Left ventricle myocardium inferior (tissue), 1 donor: Measurements from ENCODE around the gene ZDHHC21. TPM values are rescaled to one million over a fixed set of nuclear protein-coding genes. Genes with fewer than 3 reads are reported as not detected.

Source experiments
- DNase-seq: peaks from one replicate; pipeline ENCODE4 v3.0.0-alpha.2; 2020
- H3K27ac ChIP-seq: fragments of 200-600 bp; replicated peaks from 2 replicates; pipeline ENCODE4 v1.8.0; 2021
- H3K27me3 ChIP-seq: fragments of 200-600 bp; 2 replicates; pipeline ENCODE4 v1.8.0; 2021; ENCODE audit warnings: low read depth
- H3K36me3 ChIP-seq: fragments of 200-600 bp; 2 replicates; pipeline ENCODE4 v1.8.0; 2021
- H3K4me1 ChIP-seq: fragments of 200-600 bp; 2 replicates; pipeline ENCODE4 v1.8.0; 2021
- H3K4me3 ChIP-seq: fragments of 200-600 bp; 2 replicates; pipeline ENCODE4 v1.8.0; 2021; ENCODE audit warnings: mild to moderate bottlenecking, moderate library complexity
- H3K9me3 ChIP-seq: fragments of 200-600 bp; replicated peaks from 2 replicates; pipeline ENCODE4 v1.8.0; 2021
- intact Hi-C: fragments of 100-400 bp; cut with micrococcal nuclease; formaldehyde crosslinking; loops from one replicate; pipeline ENCODE4 v1.11.0; 2022
- total RNA-seq: library from RNA; stranded (reverse); fragmentation: NEBNext Ultra II Directional; extraction: Animal tissue kit (Norgen Biotek cat#: 25700); gene quantifications from one replicate; pipeline ENCODE4 v1.2.1, GENCODE V29; 2021
- TF ChIP-seq, protein P1 (sequence below): fragments of 200-600 bp; IDR thresholded peaks from 2 replicates; pipeline ENCODE4 v1.8.0; 2021; ENCODE audit warnings: antibody characterized with exemption, mild to moderate bottlenecking, borderline replicate concordance
- donor health status: DM: no; HTN: yes; CAD: no; lungs with severe emphysema.

ZDHHC21 gene
- total RNA-seq, 1 donor from 2014 or later, result 7.9 TPM

GRCh38 chr9:14723301-14723700 lies 30.1 kb upstream of the ZDHHC21 start:
- Histone ChIP-seq H3K27ac (no peak overlapping the region), H3K27me3 (peaks cover 12% of the 10 kb centered on the region), H3K4me3 (no peak overlapping the region), H3K4me1 (no peaks in the 10 kb centered on the region), H3K9me3 (no peaks in the 10 kb centered on the region), H3K36me3 (no peaks in the 10 kb centered on the region)
- DNase-seq, result no peak
- intact Hi-C loops, result no loop called here
- TF ChIP-seq, protein P1, sequence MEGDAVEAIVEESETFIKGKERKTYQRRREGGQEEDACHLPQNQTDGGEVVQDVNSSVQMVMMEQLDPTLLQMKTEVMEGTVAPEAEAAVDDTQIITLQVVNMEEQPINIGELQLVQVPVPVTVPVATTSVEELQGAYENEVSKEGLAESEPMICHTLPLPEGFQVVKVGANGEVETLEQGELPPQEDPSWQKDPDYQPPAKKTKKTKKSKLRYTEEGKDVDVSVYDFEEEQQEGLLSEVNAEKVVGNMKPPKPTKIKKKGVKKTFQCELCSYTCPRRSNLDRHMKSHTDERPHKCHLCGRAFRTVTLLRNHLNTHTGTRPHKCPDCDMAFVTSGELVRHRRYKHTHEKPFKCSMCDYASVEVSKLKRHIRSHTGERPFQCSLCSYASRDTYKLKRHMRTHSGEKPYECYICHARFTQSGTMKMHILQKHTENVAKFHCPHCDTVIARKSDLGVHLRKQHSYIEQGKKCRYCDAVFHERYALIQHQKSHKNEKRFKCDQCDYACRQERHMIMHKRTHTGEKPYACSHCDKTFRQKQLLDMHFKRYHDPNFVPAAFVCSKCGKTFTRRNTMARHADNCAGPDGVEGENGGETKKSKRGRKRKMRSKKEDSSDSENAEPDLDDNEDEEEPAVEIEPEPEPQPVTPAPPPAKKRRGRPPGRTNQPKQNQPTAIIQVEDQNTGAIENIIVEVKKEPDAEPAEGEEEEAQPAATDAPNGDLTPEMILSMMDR, result no peak

- Histone ChIP-seq H3K36me3 (no peaks in the 10 kb centered on the region), H3K4me1 (no peaks in the 10 kb centered on the region), H3K27me3 (peaks cover 19% of the 10 kb centered on the region), H3K27ac (no peak within 1 kb of the TSS), H3K9me3 (no peaks in the 10 kb centered on the region), H3K4me3 (no peak within 1 kb of the TSS)
- DNase-seq, result no peak
- TF ChIP-seq, protein P1, result no peak
- intact Hi-C loops, result no loop called here
Measured at GRCh38 chr9:14722391-14723035, 29.3 kb upstream of the ZDHHC21 start, which contains the start of gene CER1. Gene CER1, minus strand, starts transcription at chr9:14722733. Its CDS starts 61 bp downstream, at chr9:14722672.

DNA sequence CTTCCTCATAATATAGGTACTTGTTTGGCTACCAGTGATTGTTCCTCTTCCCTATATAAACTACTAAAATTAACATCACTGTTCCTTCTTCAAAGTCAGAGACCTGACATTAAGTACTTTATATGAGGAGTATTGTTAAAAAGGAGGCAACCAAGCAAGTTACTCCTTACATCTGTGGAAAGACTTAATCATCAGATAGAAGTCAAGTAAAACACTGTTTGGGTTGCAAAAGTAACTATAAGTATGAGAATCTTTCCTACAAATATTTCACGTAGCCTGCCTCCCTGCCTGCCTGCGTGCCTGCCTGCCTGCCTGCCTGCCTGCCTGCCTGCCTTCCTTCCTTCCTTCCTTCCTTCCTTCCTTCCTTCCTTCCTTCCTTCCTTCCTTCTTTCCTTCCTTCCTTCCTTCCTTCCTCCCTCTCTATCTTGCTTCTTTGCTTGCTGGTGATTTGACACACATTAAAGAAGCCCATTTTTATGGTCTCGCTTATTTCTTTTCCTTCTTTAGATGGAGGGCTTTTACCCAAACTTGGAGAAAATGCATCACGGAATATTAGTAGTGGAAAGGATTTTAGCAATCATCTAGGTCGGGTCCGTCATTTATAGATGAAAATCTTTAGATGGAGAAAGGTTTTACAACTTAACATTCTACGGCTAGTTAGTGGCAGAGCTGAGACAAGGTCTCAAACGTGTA lies 26.1 kb upstream of the ZDHHC21 start:
- Histone ChIP-seq H3K27me3 (peaks cover 19% of the 10 kb centered on the region), H3K36me3 (no peaks in the 10 kb centered on the region), H3K9me3 (no peaks in the 10 kb centered on the region), H3K4me1 (no peaks in the 10 kb centered on the region), H3K27ac (no peak overlapping the region), H3K4me3 (no peak overlapping the region)
- DNase-seq, result no peak
- TF ChIP-seq, protein P1, result no peak
- intact Hi-C loops, result no loop called here

DNA sequence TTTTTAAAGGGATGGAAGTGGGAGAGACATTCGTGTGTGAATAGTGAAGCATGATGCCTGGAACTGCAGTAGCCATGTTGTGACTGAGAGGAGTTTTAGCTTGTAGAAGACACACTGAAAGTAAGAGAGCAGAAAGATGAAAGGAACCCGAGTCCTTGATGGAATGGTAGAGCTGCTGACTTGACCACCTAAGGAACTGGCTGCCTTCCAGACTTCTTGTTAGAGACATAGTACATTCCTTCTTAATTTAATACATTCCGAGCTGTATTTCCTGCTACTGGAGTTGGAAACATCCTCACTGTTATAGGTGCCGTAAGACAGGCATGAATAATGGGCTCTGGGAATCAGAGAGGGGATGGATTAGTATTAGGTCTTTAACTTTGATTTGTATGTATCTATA lies 21.9 kb upstream of the ZDHHC21 start:
- no peaks in the 10 kb centered on the region for H3K4me1 ChIP-seq
- no peaks in the 10 kb centered on the region for H3K36me3 ChIP-seq
- no peak overlapping the region for H3K4me3 ChIP-seq
- H3K27ac ChIP-seq, result no peak overlapping the region
- intact Hi-C loops, result no loop called here
- H3K9me3 ChIP-seq, result peaks cover 5% of the 10 kb centered on the region
- no peak for DNase-seq
- H3K27me3 ChIP-seq, result peaks cover 13% of the 10 kb centered on the region
- TF ChIP-seq, protein P1, result no peak

DNA sequence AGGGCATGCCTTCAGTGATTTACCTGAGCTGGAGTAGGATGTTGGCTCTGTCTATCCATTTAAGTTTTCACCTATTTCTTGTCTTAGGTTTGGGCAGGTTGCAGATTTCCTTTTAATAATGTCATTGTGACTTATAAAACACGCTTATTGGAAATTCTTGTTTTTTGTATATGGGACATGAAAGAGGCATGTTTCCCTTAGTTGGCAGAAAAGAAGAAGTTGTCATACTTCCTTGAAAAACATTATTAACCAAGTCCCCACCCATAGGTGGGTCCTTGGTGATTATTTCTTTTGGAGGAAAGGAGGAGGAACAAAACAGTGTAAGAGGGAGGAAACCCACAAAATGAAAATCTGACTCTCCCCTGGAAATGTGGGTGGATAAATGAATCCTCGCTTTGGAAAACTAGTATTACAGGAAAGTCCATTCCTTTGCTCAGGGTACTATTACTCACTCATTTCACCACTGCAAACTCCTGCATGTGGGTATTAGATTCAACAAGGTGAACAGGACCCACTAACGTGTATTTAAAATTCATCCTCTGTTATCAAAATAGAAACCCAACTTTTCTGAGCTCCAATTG lies 20.0 kb upstream of the ZDHHC21 start:
- H3K36me3 ChIP-seq, result no peaks in the 10 kb centered on the region
- intact Hi-C loops, result no loop called here
- no peak for DNase-seq
- peaks cover 7% of the 10 kb centered on the region for H3K27me3 ChIP-seq
- H3K4me3 ChIP-seq, result no peak overlapping the region
- peaks cover 11% of the 10 kb centered on the region for H3K9me3 ChIP-seq
- TF ChIP-seq, protein P1, result no peak
- no peaks in the 10 kb centered on the region for H3K4me1 ChIP-seq
- no peak overlapping the region for H3K27ac ChIP-seq
